ENCODE results near the gene DMD. TPM values are rescaled to one million over a fixed set of nuclear protein-coding genes. Genes with fewer than 3 reads are reported as not detected.
"Not testable (repeated sequence)": the region's sequence is repeated elsewhere in the genome, so short reads cannot be mapped to it uniquely, and the experiment has no call there.

Gene DMD
- total RNA-seq, 1 donor from 2014 or later: 0.64 TPM

DNA sequence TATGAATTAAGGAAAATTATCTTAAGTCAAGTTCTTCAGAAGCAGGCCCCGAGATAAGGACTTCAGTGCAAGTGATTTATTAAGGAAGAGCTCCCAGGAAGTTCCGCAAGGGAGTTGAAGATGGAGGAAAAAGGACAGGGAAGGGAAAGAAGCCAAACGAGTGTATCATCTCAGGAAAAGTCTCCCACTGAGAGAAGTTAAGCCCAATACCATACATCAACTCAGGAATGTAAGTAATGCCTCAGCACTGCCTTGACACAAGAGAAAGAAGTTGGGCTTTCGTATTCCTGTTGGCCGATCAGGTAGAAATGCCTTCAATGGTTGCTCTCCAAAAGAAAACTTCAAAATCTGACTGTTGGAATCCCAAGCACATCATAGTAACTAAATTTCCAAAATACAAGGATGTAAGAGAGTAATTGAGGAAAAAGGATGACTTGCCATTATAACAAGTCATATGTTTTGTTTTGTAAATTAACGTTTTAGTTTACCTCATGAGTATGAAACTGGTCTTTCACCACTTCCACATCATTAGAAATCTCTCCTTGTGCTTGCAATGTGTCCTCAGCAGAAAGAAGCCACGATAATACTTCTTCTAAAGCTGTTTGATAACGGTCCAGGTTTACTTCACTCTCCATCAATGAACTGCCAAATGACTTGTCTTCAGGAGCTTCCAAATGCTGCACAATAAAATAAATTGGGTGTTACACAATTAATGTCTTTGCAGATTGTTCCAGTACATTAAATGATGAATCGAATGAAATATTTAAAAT, 566.7 kb downstream of the DMD start:
- intact Hi-C loops (cut with micrococcal nuclease): no loop called here

DNA sequence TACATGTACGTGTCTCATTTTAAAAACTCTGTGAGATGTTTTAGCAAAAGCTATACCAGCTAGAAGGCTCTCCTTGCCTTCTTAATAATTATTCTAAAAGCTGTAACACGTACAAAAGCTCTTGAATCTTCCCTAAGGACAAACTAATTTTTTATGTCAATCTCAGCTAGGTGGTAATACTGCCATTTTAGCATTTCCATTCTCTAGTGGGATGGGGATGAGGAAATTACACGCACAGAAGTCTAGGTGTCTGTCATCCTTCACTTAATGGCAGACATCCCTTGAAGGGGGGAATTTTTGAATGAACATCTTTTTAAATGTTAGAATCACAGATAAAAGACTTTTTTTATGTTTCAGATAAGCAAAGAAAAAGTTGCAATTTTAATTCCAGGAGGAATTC, 569.1 kb downstream of the DMD start:
- intact Hi-C loops (cut with micrococcal nuclease): no loop called here

DNA sequence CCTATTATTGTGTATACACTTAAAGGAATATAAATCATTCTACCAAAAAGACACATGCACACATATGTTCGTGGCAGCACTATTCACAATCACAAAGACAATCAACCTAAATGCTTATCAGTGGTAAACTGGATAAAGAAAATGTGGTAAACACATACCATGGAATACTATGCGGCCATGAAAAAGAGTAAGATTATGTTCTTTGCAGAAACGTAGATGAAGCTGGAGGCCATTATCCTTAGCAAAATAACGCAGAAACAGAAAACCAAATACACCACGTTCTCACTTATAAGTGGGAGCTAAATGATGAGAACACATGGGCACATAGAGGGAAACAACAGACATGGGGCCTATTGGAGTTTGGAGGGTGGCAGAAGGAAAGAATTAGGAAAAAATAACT, 593.2 kb downstream of the DMD start:
- intact Hi-C loops (cut with micrococcal nuclease): no loop called here

DNA sequence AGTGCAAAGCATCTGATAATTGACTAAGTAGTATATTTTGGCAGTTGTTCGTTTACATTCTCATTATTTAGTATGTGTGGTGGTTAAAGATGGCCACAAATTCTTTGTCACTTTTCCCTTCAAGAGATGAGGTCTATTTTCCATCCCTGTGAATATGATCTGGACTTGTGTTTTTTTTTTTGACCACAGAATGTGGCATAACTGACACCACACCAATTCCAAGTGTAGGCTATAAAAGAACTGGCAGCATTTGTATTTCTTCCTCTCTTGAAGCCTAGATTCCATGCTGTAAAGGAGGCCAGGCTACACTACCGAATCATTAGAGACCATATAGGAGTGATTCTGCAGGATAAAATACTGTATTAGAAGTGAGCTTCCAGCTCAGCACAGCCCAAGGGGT, 596.6 kb downstream of the DMD start:
- intact Hi-C loops (cut with micrococcal nuclease): no loop called here

DNA sequence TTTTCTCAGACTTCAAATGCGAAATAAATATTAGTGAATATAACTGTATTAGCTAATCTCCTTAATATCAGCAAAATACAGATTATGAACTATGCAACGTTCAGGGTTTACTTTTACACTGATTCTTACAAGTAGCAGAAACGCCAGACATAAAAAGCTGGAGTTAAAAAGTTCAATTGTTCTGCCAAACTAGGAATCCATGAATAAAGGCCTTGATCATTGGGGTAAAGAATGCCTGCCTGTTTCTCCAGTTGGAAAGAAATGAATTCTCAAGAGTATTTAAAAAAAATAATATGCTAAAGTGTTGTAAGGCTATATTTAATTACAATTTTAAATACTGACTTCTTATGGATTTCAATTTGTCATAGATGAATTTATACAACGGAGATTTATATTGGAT, 612.2 kb downstream of the DMD start:
- intact Hi-C loops (cut with micrococcal nuclease): no loop called here

DNA sequence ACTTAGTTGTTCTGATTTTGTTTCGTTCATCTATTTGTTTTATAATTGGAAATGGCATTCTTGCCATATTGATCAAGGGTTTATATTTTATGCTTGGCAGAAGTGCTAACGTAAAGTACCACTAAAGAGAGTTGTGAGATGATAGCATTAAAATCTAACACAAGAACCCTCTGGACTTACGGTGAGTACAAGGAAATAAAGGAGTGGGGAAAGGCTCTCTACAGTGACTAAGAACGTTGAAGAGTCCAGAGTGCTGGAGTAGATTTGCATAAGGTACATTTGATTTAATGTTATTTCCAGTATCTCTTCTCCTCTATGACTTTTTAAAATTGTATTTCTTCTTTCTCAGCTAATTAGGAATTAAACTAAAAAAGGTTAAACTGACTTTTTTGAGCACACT, 612.6 kb downstream of the DMD start:
- intact Hi-C loops (cut with micrococcal nuclease): no loop called here

DNA sequence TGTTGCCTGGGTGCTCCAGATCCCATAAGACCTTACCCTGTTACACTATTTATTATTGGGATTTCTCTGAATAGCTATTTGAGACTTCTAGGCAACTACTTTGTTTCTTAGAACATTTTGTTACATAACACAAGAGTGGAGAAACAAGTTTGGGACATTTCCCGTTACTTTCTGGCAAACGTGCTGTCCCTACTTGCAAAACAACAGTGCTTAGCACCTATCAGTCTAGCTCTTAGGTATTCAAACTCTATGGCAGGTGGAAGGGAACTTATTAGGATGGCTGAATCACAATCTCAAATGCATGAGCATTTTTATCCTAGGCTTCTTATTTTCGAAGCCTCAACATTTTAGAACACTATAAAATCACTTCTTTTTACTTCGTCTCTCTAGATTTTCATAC, 613.6 kb downstream of the DMD start:
- intact Hi-C loops (cut with micrococcal nuclease): no loop called here

DNA sequence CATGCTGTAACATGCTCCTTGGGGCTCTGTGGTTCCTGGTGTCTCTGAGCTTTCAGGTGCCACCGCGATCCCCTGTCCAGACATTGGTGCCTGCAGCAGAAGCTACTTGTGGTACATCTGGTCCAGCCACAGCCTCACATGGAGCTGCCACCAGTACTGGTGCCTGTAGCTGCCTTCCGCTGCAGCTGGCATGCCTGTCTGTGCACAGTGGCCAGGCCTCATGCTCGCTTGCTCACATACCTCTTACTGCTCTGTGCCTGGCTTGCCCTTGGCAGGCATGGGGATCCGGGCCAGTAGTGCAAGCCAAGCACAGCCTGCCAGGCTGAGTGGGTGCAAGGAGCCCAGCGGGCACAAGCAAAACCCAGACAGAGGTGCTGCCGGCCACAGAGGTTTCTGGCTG, 618.6 kb downstream of the DMD start:
- intact Hi-C loops (cut with micrococcal nuclease): no loop called here

DNA sequence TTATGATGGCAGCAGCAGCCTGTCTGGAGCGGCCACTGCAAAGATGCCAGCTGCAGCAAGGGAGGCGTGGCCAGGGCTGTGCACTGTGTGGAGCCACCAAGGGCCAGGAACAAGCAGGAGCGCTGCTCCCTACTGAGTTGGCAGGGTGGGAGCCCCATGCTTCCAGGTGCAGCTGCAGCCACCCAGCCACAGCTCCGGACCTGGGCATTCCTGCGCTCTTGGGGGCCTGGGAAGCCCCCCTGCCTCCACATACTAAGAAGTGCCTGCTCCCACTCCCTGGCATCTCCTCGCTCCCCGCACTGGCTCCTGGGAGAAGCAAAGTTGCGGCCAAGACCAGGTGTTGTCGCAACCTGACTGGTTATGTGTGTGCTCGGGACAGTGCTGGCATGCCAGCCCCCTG, 619.8 kb downstream of the DMD start:
- intact Hi-C loops (cut with micrococcal nuclease): no loop called here

DNA sequence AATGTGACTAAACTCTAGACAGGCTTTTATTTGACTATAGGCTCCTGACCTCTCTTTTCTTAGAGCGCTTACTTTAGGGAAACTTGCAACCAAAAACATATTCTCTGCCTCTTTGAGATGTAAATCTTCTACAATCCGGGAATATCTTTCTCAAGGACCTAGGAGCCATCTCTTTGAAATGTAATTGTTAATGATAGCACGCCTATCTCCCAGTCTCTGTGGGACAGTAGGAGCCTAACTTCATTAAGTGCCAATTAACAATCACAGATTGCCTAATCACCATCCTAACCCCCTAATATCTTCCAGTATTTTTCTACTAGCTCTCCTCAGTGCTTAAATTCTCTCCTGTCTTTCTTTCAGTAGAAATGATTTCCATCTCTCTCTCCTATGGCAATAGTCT, 628.6 kb downstream of the DMD start:
- intact Hi-C loops (cut with micrococcal nuclease): no loop called here

DNA sequence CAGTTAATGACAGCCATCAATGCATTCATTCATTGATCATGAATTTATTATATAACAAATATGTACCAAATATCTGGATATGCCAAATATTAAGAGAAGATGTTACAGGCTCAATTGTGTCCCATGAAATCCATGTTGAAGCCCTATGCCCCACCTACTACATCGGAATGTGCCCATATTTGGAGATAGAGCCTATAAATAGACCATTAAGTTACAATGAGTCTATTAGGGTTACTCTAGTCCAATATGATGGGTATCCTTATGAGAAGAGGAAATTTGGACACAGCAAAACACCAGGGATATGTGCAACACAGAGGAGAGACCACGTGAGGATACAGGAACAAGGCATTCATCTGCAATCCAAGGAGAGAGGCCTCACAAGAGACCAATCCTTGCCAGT, 634.5 kb downstream of the DMD start:
- intact Hi-C loops (cut with micrococcal nuclease): no loop called here

DNA sequence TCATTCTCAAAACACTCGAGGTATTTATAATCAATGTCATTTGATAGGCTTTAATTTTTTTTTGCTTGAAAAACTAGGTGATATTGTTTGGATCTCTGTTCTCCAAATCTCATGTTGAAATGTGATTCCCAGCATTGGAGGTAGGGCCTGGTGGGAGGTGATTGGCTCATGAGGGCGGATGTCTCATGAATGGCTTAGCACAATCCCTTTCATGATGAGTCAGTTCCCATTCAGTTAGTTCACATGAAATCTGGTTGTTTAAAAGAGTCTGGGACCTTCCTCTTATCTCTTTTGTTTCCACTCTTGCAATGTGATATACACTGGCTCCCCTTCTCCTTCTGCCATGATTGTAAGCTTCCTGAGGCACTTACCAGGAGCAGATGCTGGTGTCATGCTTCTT, 638.7 kb downstream of the DMD start:
- intact Hi-C loops (cut with micrococcal nuclease): no loop called here

DNA sequence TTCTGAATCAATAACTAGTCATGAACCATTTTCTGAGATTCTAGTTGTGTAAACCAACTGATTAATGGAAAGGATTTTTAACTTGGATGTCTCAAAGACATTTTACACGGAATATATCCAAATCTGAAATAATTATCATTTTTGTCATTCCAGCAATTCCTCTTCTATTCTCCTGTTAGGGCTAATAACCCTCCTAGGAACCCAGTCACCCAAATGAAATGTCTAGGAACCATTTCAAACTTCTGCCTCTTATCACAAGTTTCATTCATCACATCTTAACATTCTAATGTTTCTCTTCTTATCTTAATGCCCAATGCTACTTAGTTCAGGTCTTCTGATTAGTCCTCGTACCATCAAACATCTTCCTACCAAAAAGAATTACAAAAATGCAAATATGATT, 639.8 kb downstream of the DMD start:
- intact Hi-C loops (cut with micrococcal nuclease): no loop called here

DNA sequence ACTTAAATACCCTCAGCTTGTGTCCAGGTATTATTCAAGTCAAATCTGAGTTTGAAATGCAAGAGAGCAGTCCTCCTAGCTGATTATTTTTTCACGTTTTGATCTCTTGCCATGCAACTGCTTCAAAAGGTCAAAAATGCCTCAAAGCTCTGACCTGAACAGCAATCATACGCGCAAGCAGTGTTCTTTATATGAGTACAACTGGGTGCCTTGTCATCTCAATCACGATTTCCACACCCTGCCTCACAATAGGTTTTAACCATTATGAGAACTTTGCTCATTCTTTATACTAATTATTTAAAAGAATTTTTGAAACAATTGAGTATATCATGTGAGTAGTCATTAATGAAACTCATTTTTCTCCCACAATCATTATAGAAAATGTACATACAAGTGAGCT, 649.1 kb downstream of the DMD start:
- intact Hi-C loops (cut with micrococcal nuclease): no loop called here

DNA sequence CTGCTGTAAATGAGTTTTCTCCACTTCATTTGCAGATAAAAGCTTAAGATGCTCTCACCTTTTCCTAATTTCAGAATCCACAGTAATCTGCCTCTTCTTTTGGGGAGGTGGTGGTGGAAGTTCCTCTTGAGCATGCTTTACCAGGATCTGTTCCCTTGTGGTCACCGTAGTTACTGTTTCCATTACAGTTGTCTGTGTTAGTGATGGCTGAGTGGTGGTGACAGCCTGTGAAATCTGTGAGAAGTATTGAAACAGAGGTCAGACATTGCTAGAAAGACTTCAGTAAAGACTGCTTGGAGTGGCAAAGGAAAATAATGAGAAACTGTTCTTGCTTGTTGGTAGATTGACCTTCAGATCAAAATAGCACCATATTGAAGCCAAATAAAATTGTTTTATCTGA, 666.2 kb downstream of the DMD start:
- intact Hi-C loops (cut with micrococcal nuclease): no loop called here

DNA sequence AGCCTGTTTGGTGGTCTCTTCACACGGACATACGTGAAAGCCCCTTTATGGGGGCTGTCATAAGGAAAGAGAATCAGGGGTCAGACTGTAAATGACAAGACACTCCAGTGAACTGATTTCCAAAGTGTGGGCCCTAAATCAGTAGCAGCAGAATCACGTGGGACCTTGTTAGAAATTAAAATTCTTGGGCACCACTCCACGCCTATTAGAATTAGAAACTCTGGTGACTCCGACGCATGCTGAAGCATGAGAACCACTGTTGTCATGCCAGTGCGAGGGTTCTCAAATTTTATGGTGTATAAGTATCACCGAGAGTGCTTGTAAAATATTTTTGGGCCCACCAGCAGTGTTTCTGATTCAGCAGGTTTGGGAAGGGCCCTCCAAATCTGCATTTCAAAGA, 672.8 kb downstream of the DMD start:
- intact Hi-C loops (cut with micrococcal nuclease): no loop called here

DNA sequence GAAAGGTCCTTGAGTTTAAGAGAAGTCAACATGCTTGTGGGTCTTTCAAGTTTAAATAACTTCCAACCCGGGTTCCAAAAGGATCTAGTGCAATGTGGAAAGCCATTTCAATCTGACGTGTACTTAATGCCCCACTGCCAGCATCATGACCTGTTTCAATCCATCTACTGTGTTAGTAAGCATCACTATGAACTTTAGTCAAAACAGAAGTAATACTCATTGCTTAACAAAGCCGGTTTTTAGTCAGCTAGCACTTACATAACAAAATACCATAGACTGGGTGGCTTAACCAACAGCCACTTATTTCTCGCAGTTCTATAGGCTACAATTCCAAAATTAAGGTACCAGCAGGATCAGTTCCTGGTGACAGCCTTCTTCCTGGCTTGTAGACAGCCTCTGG, 677.5 kb downstream of the DMD start:
- intact Hi-C loops (cut with micrococcal nuclease): no loop called here

DNA sequence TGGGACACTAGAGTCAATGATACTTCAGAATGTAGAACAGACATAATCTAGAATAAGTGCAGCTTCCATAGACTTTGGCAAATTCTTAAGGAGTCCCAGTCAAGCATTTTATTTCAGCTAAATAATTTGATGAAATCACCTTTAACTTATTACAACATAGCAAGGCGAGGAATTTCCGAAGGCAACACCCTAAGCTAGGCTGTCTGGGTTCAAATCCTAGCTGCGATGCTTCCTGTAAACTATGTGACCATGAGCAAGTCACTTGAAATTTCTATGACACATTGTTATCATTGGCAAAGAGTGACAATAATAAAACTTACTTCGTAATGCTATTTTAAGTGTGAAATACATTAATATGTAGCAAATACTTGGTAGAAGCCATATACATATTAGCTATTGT, 679.1 kb downstream of the DMD start:
- intact Hi-C loops (cut with micrococcal nuclease): no loop called here

DNA sequence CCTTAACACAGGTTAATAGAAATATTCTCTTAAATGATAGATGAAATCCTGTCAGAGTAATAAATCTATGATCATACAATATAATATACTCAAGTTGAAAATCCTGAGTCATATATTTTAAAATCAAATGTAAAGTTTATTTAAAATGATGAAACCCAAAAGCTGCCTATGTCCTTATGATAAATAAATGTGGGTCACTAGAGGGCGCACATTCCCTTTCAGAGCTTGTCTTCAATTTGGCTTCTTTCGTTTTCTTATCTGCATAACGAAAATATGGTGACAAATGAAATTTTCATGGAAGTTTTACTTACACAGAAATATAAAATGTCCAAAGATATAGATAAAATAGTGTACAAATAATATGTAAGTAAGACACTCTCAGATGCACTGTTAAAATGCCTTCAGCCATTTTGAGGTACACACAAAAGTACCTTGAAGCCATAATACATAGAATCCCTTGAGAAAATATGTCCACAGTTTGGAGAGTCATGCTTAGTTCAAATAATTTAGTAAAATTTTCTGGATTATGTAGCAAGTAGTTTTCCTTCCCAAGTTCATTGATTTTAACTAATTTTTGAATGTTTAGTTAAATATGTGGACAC, 680.4 kb downstream of the DMD start:
- intact Hi-C loops (cut with micrococcal nuclease): no loop called here

DNA sequence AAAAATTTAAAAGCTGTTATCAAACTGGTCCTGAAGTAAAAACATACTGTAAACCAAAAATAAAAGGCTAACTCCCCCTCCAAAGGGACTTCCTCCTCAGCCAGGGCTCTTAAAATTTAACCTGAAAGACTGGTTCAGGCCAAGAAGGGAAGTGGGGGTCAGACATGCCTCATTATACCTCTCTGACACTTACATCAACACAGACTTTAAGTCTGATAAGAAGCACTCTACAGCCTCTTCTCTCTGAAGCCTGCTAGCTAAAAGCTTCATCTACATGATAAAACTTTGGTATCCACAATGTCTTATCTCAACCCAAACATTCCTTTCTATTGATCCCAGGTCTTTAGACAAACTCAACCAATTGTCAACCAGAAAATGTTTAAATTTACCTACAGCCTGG, 682.9 kb downstream of the DMD start:
- intact Hi-C loops (cut with micrococcal nuclease): not testable (repeated sequence)

DNA sequence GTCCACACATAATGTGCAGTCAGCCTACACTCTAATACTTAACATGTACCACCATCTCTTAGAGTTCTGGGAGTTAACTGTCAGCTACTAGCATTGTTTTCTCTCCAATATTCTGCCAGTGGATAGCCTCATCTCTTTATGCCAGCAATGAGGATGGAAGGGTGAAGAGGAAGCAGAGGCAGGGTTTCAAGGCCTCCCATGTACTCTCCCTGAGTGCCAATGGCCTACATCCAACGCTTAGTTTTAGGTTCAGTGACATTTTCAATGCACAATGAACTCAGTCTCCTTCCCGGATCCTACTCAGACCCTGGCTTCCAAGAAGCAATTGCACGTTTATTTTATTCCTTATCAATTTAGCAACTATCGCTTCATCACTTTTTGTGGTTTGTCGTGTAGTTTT, 686.1 kb downstream of the DMD start:
- intact Hi-C loops (cut with micrococcal nuclease): no loop called here

DNA sequence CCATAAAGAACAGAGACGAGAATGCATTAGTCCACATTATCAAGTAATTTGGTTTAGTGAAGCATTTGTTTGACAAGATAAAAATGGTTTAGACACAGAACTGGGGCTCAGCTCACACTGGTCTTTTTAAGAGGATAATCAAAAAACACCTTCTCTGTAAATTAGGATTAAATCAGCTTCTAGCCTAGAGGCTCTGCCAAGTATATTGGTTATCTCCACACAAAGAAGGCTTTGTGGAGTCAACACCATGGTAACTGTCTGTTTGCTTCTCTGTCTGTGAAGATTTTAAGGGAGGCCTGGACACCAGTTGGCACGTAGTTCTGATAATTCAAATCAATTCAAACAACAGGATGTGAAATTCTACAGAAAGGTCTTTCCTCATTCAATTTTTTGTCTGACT, 687.0 kb downstream of the DMD start:
- intact Hi-C loops (cut with micrococcal nuclease): no loop called here

DNA sequence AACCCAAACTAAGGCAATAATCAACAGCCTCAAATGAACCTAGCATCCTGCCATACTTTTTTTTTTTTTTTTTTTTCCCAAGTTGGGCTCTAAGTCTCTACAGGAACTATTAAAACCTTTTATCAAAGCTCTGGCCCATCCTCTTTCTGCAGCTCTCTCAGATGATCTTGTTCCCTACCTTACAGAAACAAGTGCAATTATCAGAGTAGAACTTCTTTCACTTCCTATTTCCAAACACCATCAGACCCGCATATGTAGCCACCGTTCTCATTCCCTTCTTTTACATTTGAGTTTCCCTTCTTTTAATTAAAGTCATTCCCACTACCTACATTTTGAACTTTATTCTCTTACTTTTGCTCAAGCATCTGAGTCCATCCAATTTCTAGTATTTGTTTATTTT, 690.6 kb downstream of the DMD start:
- intact Hi-C loops (cut with micrococcal nuclease): no loop called here

DNA sequence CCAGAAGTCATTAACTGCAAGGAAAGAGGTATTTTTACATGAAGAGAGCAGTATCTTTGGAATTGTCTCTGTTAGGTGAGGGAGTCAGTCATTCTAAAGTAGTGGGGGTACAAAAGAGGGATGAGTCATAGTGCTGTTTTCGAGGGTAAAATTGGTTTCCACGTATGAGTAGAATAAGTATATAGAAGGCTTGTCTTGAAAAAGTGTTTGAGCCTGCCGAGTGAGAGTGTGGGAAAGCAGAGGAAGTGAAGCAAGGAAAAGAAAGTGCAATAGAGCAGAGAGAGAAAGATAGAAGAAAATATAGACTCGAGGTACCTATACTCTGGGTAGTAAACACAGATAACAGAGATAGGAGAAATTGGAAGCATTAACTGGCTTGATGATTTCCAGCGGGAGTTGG, 696.4 kb downstream of the DMD start:
- intact Hi-C loops (cut with micrococcal nuclease): no loop called here
